Ectodermal cell (in vitro differentiated cells): Measurements from ENCODE around the gene PLEKHA1.

ENCODE experiments used
- H3K27ac ChIP-seq: 2 replicates; pipeline ENCODE4 v1.7.0; 2013; ENCODE audit warnings: mild to moderate bottlenecking, low read depth, low read length; ENCODE audit not compliant: insufficient read depth, poor library complexity, severe bottlenecking
- H3K27me3 ChIP-seq: 2 replicates; pipeline ENCODE4 v1.7.0; 2013; ENCODE audit warnings: mild to moderate bottlenecking, low read length; ENCODE audit not compliant: insufficient read depth, control insufficient read depth, poor library complexity, severe bottlenecking
- H3K36me3 ChIP-seq: one replicate; pipeline ENCODE4 v1.7.0; 2013; ENCODE audit warnings: low read length; ENCODE audit not compliant: control insufficient read depth, insufficient read depth
- H3K4me1 ChIP-seq: one replicate; pipeline ENCODE4 v1.7.0; 2013; ENCODE audit warnings: low read length; ENCODE audit not compliant: control insufficient read depth, insufficient read depth
- H3K4me3 ChIP-seq: 2 replicates; pipeline ENCODE4 v1.7.0; 2013; ENCODE audit warnings: low read depth, low read length, control low read depth; ENCODE audit not compliant: insufficient read depth
- H3K9me3 ChIP-seq: 2 replicates; pipeline ENCODE4 v1.7.0; 2013; ENCODE audit warnings: mild to moderate bottlenecking, low read length, moderate library complexity; ENCODE audit not compliant: control insufficient read depth
- WGBS, 2 experiments: methylation state at CpG; one replicate each; pipeline ENCODE4 v1.1.7; 2013; ENCODE audit warnings: missing lambda C conversion rate in 2 of 2; 5-methylcytosine and 5-hydroxymethylcytosine counted together

Gene PLEKHA1

DNA sequence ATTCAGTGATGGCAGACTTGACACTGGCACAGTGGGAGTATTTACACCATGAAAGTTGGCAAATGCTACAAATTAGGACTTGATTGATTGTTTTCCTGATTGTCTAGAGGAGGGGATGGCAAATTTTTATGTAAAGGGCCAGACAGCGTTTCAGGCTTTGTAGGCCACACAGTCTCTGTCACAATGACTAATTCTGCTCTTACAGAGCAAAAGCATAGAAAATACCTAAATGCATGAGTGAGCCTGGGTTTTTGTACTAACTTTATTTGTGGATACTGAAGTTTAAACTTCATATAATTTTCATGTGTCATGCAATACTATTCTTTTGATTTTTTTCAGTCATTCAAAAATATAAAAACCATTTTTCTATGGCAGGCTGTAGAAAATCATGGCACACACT, 71.0 kb downstream of the PLEKHA1 start:
- H3K27ac ChIP-seq: no peak overlapping the region
- H3K36me3 ChIP-seq: no peaks in the 10 kb centered on the region
- no peaks in the 10 kb centered on the region for H3K4me1 ChIP-seq
- H3K27me3 ChIP-seq: no peaks in the 10 kb centered on the region
- WGBS, 2 experiments: 100% methylated on average over 1 of the region's 1 CpG
- no peak overlapping the region for H3K4me3 ChIP-seq
- H3K9me3 ChIP-seq: no peaks in the 10 kb centered on the region

DNA sequence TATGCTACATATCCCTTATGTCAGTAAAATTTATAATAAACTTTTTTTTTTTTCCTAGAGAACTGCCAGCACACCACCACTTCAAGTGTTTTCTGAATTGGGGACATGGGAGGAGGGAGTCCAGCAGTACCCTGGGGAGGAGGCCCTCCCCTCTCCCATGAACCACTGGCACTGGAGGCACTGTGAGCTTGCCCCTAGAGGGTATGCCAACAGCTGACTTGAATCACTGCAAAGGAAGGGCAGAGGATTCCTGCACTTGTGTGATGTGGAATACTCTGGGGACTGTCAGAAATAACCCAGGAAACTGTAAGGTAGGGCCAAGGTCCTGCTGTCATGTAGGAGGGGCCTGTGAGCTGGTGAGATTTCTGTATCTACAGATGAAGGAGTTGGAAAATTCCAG, 71.4 kb downstream of the PLEKHA1 start:
- Histone ChIP-seq H3K4me1 (no peaks in the 10 kb centered on the region), H3K4me3 (no peak overlapping the region), H3K27ac (no peak overlapping the region), H3K9me3 (no peaks in the 10 kb centered on the region), H3K27me3 (no peaks in the 10 kb centered on the region), H3K36me3 (no peaks in the 10 kb centered on the region)

DNA sequence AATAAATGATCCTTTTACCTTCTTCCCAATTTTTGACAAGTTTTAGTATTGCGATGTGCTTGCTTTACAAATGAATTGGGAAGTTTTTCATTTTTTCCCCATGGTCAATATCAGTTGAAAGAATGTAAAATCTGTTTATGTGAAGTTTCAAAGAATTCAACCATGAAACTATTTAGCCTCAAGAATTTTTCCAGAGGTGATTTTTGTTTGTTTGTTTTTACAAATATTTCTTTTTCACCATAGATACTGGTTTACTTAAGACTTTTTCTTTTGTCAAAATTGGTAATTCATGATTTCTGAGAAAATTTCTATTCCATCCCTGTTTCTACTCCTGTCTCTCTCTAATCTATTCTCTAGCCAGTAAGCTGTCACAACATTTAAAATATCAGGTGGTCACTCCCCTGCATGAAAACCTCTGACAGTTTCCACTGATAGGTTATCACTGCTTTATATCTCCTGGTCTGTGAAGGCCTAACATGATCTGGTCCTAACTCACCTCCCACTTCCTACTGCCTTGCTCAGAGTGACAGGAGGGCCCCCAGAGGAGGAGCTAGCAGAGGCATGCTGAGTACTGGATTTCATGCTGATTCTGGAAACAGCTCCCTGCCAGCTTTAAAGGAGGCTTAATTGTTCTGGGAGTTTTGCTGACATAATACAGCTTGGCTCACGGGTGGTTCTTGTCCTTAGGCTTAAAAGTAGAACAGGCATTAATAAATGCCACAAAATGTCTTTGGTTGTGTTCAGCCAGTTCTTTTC, 72.3 kb downstream of the PLEKHA1 start:
- 8 to 58% methylated on average over 1 to 2 of the region's 2 CpGs for WGBS, 2 experiments
- H3K36me3 ChIP-seq: no peaks in the 10 kb centered on the region
- H3K27me3 ChIP-seq: no peaks in the 10 kb centered on the region
- no peaks in the 10 kb centered on the region for H3K9me3 ChIP-seq
- H3K4me3 ChIP-seq: no peak overlapping the region
- no peaks in the 10 kb centered on the region for H3K4me1 ChIP-seq
- H3K27ac ChIP-seq: no peak overlapping the region

DNA sequence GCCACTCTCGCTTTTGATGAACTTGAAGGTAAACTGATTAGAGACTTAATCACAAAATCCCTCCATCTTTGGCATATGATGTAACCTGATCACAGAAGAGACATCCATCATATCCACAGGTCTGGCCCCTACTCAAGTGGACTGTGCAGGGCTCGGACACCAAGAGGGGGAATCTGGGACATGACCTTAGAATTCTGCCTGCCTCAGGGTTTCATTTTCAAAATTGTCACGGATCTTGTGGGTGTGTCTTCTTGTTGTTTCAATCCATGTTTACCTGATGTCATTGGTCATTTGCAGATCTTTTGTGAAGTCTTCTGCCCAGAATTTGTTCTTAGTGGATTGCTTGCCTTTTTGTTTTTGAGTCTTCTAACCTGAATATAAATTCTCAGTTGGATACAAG, 74.1 kb downstream of the PLEKHA1 start:
- no peak overlapping the region for H3K4me3 ChIP-seq
- H3K9me3 ChIP-seq: no peaks in the 10 kb centered on the region
- 92 to 94% methylated on average over 3 of the region's 3 CpGs for WGBS, 2 experiments

DNA sequence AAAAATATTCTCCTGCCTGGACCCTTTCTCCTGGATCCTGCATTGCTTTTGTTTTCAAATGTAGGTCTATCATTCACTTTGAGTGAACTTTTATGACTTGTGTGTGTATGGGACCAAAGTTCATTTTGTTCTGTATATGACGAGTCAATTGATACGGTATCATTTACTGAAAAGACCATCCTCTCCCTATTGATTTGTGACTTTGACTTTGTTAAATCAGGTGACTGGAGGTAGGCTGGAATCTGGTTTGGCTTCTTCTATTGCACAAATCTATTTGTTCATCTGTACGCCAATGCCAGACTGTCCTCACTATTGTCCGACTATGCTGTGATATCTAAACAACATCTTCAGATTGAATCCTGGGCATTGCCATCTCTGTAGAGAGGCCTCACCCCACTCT, 74.6 kb downstream of the PLEKHA1 start:
- WGBS, 2 experiments: 98 to 99% methylated on average over 4 of the region's 4 CpGs
- no peaks in the 10 kb centered on the region for H3K27me3 ChIP-seq

More for the DNA sequence above, 74.1 kb downstream of the PLEKHA1 start:
- Histone ChIP-seq H3K27ac (no peak overlapping the region), H3K36me3 (no peaks in the 10 kb centered on the region), H3K4me1 (no peaks in the 10 kb centered on the region), H3K27me3 (no peaks in the 10 kb centered on the region)

DNA sequence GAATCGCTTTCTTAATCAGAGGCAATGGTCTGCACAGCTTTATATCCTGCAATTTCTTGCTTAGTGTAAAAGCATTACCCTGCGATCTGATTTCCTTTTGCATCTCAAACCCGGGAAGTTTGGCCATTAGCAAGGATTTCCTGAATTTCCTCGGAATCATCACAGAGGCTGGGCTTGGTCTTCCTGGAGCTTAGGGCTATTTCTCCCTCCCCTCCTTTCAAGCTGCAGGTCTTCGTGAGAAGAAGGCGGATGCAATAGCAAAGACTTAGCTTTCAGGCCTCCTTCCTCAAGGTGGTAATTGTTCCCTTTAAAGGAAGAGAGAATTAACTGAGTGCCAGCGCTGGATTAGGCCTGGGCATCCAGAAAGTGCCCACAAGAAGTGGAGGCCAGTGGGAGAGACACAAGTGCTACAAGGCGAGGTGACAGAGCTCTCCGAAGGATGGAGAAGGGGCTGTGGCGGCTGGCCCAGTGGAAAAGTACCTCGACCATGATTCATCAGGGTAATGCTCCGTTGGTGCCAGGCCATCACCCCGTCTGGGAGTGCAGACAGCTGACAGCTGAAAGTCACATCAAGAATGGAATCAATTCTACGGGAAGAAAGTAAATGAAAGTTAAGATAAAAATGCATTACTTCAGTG, 76.0 kb downstream of the PLEKHA1 start:
- no peaks in the 10 kb centered on the region for H3K36me3 ChIP-seq
- no peak overlapping the region for H3K4me3 ChIP-seq
- H3K4me1 ChIP-seq: no peaks in the 10 kb centered on the region
- H3K27me3 ChIP-seq: no peaks in the 10 kb centered on the region
- no peaks in the 10 kb centered on the region for H3K9me3 ChIP-seq
- WGBS, 2 experiments: 89 to 91% methylated on average over 14 of the region's 14 CpGs
- H3K27ac ChIP-seq: no peak overlapping the region

More for the DNA sequence above, 74.6 kb downstream of the PLEKHA1 start:
- H3K36me3 ChIP-seq: no peaks in the 10 kb centered on the region
- H3K9me3 ChIP-seq: no peaks in the 10 kb centered on the region
- H3K4me1 ChIP-seq: no peaks in the 10 kb centered on the region
- no peak overlapping the region for H3K27ac ChIP-seq
- H3K4me3 ChIP-seq: no peak overlapping the region

DNA sequence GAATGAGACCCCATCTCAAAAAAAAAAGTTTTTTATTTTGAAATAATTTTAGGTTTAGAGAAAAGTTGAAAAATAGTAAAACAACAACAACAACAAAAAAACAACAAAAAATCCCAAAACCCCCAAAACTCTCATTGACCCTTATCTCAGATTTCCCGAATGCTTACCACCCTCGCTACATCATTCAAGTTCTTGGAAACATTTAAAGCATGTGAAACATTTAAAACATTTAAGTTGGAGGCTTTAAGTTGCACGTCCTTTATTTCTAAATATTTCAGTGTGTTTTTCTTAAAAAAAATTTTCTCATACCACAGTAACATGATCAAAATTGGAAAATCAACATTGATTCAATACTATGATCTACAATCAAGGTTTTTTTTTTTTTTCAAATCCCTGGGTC, 79.6 kb downstream of the PLEKHA1 start:
- Histone ChIP-seq H3K27me3 (peaks cover 15% of the 10 kb centered on the region), H3K36me3 (no peaks in the 10 kb centered on the region), H3K4me1 (no peaks in the 10 kb centered on the region), H3K4me3 (no peak overlapping the region), H3K27ac (no peak overlapping the region), H3K9me3 (no peaks in the 10 kb centered on the region)
- WGBS, 2 experiments: 93 to 94% methylated on average over 2 to 3 of the region's 3 CpGs

DNA sequence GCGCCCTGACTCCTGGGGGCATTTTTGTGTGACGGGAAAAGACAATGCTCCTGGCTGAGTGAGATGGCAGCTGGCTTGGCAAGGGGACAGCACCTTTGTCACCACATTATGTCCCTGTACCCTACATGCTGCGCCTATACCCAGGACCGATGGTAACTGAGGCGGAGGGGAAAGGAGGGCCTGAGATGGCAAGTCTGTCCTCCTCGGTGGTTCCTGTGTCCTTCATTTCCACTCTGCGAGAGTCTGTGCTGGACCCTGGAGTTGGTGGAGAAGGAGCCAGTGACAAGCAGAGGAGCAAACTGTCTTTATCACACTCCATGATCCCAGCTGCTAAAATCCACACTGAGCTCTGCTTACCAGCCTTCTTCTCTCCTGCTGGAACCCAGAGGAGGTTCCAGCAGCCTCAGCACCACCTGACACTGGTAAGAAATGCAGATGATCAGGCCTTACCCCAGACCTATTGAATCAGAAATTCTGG, 80.1 kb downstream of the PLEKHA1 start, which contains the start of gene ARMS2:
ARMS2 (plus strand) TSS at position 51 of the 478 bp plus-strand sequence; CDS start at position 126, 75 bp downstream.
- no peak within 1 kb of the TSS for H3K4me3 ChIP-seq
- 81 to 86% methylated on average over 7 of the region's 7 CpGs for WGBS, 2 experiments

DNA sequence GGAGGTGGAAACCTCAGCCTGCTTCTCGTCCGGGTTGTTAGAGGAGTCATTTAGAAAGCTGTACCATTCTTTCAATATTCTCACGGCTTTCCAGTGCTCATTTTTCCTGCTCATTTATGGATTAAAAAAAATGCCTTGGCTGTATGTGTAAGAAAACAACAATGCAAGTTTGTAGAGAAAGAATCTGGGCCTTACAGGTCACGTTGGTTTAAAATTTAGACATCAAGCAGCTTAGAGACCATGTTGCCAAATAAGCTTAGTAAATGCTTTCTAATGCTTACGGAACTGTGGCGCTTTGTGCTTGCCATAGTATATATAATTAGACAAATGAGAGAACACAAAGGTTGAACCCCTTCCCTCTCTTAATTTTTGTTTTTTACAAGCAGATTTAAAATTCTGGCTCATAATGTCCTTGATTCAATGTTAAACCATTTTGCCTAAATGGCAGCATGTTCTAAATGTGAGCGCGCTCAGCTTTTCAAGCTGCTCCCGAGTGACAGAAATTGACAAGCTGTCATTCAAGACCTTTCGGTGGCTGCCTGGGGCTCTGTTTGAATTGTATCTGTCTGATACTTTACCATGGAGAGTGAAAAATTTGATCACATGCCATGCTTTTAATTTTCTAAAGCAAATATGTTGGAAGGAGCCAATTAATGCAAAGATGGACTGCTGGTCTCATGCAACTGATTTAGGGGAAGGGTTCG, 81.0 kb downstream of the PLEKHA1 start:
- H3K27ac ChIP-seq: no peak overlapping the region
- WGBS, 2 experiments: 91 to 93% methylated on average over 8 to 11 of the region's 11 CpGs
- no peak overlapping the region for H3K4me3 ChIP-seq

More for the DNA sequence above, 80.1 kb downstream of the PLEKHA1 start, which contains the start of gene ARMS2:
- H3K36me3 ChIP-seq: no peaks in the 10 kb centered on the region
- peaks cover 21% of the 10 kb centered on the region for H3K27me3 ChIP-seq
- no peak within 1 kb of the TSS for H3K27ac ChIP-seq
- no peaks in the 10 kb centered on the region for H3K4me1 ChIP-seq
- H3K9me3 ChIP-seq: no peaks in the 10 kb centered on the region

DNA sequence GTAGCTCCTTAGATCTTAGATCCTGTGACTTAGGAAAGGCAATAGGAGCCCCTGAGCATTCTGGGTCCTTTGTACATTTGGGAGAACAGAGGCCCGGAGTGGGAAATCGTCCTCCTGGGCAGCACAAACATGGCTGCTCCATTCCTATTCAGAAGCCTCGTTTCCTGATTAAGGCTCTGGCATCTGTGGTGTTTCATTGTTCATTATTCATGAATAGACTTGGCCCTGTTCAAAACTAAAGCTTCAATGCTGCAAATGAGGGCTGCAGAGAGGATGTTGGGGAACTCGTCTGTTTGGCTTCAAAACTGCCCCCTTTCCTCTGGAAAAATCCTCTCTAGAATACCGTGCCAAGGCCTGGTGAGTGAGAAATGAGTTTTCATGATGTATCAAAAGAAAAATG, 83.4 kb downstream of the PLEKHA1 start:
- Histone ChIP-seq H3K4me1 (peaks cover 12% of the 10 kb centered on the region), H3K4me3 (no peak overlapping the region), H3K9me3 (no peaks in the 10 kb centered on the region), H3K27me3 (peaks cover 53% of the 10 kb centered on the region), H3K36me3 (no peaks in the 10 kb centered on the region), H3K27ac (no peak overlapping the region)
- 90% methylated on average over 5 of the region's 5 CpGs for WGBS, 2 experiments

More for the DNA sequence above, 81.0 kb downstream of the PLEKHA1 start:
- H3K9me3 ChIP-seq: no peaks in the 10 kb centered on the region
- no peaks in the 10 kb centered on the region for H3K36me3 ChIP-seq
- H3K4me1 ChIP-seq: no peaks in the 10 kb centered on the region
- H3K27me3 ChIP-seq: peaks cover 29% of the 10 kb centered on the region
